Measurements from ENCODE around the gene DLG1.

DNA sequence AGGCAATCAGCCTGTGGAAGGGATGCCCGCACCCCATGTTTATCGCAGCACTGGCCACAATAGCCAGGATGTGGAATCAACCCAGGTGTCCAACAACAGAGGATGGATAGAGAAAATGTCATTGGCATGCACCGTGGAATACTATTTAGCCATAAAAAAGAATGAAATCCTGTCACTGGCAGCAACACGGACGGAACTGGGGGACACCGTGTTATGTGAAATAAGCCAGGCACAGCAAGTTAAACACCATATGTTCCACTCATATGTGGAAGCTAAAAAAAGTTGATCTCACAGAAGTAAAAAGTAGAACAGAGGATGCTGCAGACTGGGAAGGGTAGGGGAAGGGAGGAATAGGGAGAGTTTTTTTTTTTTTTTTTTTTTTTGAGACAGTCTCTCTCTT lies 284.4 kb downstream of the DLG1 start:
- TF ChIP-seq, protein P1, sequence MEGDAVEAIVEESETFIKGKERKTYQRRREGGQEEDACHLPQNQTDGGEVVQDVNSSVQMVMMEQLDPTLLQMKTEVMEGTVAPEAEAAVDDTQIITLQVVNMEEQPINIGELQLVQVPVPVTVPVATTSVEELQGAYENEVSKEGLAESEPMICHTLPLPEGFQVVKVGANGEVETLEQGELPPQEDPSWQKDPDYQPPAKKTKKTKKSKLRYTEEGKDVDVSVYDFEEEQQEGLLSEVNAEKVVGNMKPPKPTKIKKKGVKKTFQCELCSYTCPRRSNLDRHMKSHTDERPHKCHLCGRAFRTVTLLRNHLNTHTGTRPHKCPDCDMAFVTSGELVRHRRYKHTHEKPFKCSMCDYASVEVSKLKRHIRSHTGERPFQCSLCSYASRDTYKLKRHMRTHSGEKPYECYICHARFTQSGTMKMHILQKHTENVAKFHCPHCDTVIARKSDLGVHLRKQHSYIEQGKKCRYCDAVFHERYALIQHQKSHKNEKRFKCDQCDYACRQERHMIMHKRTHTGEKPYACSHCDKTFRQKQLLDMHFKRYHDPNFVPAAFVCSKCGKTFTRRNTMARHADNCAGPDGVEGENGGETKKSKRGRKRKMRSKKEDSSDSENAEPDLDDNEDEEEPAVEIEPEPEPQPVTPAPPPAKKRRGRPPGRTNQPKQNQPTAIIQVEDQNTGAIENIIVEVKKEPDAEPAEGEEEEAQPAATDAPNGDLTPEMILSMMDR (IDR thresholded peaks at IDR 0.05; ENCODE audit: poor library complexity): no peak
- TF ChIP-seq EZH2 (IDR thresholded peaks at IDR 0.05; ENCODE audit: borderline replicate concordance): no peak
